Left forelimb (tissue), 1 donor: Measurements from ENCODE around the gene NEK7.
"Not testable (repeated sequence)": the region's sequence is repeated elsewhere in the genome, so short reads cannot be mapped to it uniquely, and the experiment has no call there.

Experiments used
- DNase-seq: peaks from one replicate; pipeline ENCODE4 v3.0.0-alpha.2; 2018; ENCODE audit warnings: low spot score

NEK7 gene

GRCh38 chr1:198171667-198172540, 15.1 kb downstream of the NEK7 start:
- no peak for DNase-seq

DNA sequence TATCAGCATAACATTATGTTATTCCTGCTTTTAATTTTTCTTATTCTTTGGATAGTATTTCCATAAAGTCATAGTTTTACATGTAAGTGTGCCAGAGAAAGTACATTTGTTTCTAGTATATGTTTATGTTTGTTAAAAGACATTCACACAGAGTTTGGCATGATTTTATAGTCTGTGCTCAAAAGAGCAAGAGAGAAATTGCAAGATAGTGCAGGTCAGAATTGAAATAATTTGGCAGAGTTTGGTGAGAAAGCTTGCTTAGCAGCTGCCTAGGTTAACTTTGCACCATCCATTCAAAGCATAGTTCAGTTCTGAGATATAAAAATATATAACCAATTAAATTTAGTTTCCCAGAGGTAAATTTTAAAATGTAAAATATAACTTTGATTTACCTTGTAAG, 17.0 kb downstream of the NEK7 start:
- no peak for DNase-seq

GRCh38 chr1:198174297-198174696, 17.5 kb downstream of the NEK7 start:
- no peak for DNase-seq

- no peak for DNase-seq
Observed at GRCh38 chr1:198175423-198176170, 18.8 kb downstream of the NEK7 start.

DNA sequence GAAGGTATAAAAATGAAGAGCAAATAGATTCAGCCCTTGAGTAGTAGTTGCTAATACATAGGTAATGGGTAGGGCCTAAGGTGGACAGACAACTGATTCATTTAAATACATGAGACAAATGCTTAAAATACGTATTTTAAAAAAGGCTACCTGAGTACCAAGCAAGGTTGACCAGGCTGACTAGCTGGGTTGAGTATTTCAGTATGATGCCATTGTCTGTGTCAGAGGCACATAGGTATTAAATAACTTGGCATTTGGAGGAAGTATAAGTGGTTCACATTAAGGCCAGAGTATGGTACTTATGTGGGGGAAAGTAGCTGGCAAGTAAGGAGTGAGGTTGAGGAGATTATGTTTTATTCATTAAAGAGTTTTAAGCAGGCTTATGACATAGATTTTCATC, 19.4 kb downstream of the NEK7 start:
- DNase-seq = no peak

GRCh38 chr1:198177546-198177945, 20.7 kb downstream of the NEK7 start:
- DNase-seq = no peak

DNA sequence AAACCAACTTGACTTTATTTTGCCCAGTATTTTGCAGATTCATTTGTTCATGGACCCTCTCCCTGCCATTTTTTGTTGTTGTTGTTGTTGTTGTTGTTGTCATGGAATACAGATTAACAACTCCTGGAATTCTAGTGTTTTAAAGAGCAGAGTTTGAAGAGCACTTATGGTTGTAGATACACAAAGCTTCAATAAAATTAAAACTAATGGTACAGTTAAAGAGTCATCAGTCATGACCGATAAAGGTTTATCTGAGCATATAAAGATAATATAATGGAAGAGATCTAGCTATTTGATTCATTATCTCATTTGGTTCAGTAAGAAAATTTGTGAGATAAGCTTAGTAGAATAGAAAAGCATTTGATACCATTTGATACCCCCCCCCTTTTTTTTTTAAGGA, 21.8 kb downstream of the NEK7 start:
- DNase-seq = no peak

GRCh38 chr1:198179556-198179981, 22.8 kb downstream of the NEK7 start:
- no peak for DNase-seq

- DNase-seq = no peak
Observed at GRCh38 chr1:198183605-198184004, 26.8 kb downstream of the NEK7 start.

DNA sequence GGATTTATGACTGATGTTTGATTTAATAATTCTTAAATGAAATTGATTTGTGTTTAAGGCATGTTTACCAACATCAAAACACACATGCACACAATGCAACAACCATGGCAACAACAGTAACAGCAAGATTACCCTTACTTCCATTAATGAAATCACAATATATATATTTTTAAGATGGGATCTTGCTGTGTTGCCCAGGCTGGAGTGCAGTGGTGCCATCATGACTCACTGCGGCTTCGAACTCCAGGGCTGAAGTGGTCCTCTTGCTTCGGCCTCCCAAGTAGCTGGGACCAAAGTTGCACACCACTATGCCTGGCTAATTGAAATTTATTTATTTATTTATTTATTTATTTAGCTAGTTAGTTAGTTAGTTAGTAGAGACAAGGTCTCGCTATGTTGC, 27.7 kb downstream of the NEK7 start:
- DNase-seq = no peak

DNA sequence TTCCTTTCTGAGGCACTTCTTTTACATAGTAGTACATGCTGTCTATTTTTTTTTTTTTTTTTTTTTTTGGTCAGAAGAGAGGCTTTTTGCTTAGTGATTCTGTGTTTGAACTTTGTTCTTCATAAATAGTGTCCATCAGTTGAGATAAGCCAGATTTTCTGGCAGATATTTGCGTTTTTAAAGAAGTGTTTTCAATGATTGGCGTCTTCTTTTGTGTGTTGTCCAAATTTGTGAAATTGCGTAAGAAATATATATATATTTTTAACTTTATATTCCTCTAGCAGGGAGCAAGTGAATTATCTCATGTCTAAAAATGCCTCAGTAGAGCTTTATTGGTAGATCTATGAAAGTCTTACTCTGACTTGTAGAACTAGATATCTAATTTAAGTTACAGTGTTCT, 28.3 kb downstream of the NEK7 start:
- no peak for DNase-seq

- no peak for DNase-seq
Observed at GRCh38 chr1:198185759-198186158, 29.0 kb downstream of the NEK7 start.

DNA sequence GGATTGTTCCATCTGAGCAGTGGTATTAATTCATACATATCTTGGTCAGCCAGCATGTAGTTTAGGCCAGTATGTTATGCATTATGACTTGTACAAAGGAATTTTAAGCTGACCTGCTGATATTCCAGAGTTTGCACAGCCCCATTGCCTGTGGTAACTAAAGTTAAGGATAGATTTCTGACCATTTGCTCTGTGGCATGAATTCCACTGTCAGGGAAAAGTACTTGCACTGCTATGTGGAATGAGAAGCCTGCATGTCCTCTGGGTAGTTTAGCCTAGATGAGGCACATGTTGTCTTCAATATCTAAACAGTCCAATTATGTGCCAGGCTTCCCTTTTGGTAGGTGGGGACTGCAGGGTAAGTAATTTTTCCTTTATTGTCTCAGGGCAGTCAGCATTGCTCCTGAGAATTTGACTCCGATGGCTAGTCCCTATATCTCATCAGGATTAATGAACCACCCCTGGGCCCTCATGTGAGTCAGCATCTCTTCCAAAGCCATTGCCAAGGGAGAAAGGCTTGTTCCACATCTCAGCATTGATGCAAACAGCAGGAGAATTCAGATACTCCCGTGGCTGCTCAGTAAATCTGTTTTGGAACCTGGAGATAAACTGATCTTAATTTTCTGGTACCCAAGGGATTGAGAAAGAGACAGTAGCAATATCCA, 30.2 kb downstream of the NEK7 start:
- DNase-seq = no peak

- no peak for DNase-seq
Observed at GRCh38 chr1:198187973-198188588, 31.3 kb downstream of the NEK7 start.

DNA sequence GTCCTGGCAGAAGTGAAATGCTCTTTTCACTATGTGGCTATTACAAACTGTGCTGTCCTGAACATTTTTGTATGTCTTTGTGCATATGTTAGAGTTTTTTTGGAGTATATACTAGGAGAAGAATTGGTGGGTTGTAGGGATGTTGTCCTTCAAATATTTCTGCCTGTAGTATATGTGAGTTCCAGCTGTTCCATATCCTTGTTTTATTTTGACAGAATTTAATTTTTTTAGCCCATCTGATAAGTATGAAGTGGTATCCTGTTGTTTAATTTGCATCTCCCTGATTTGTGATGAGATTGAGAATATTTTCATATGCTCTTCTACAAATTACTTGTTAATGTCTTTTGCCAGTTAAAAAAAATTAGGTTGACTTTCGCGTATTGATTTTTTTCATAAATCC, 34.3 kb downstream of the NEK7 start:
- DNase-seq = no peak

- not testable (repeated sequence) for DNase-seq
Observed at GRCh38 chr1:198193871-198194270, 37.1 kb downstream of the NEK7 start.

- no peak for DNase-seq
Observed at GRCh38 chr1:198196630-198197029, 39.8 kb downstream of the NEK7 start.

GRCh38 chr1:198197285-198197684, 40.5 kb downstream of the NEK7 start:
- DNase-seq = no peak

- no peak for DNase-seq
Observed at GRCh38 chr1:198199105-198199504, 42.3 kb downstream of the NEK7 start.

DNA sequence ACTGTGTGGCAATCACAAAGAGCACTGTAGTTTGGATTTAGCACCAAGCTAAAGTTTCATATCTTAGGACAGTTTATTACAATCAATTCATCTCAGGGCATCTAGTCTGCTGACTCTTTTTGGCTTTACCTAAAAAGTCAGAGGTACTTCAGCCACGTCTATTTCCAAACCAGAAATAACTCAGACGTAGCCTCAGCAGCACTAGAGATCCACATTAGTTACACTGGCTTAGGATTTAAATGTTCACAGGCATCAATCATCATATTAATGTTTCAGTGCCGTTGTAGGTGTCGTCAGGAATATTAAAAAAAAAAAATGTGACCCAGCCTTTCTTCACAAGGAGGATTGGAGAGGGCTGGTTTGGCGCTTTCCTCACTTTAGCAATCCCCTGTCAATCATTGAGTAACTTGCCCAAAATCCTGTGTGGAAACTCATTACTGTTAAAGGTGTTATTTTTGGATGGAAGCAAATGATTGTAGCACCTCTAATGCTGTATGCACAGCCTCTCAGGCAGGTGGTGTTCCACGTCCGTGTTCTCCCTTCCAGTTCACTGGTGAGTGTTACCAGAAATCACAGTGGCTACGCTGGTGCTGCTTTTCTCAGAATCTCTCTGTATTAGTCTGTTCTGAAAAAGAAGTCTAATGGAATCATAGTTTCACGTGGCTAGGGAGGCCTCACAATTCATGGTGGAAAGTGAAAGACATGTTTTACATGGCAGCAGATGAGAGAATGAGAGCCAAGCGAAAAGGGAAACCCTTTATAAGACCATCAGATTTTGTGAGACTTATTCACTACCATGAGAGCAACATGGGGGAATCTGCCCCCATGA, 45.4 kb downstream of the NEK7 start:
- DNase-seq = no peak

DNA sequence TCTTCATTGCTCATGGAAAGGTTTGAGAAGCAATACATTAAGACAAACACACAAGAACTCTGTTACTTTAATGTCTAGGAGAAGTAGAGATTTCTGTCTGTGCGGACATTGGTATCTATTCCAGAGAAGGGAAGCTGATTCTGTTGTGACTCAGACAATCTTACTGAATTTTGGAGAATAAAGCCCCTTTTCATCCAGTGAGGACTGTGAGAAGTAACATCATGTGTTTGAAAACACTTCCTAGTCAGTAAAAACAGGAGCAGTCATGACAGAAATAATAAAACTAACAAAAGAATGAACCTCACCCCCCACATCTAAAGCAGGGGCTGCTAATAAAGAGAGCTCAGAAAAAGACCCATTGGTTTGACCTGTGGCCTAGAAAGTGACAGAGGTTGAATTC, 46.6 kb downstream of the NEK7 start:
- no peak for DNase-seq
